ENCODE data around the gene NOVA2. TPM values are rescaled to one million over a fixed set of nuclear protein-coding genes. Genes with fewer than 3 reads are reported as not detected.

The NOVA2 gene
- 10 to 100 TPM in 1 of 7 donors, 1 to 10 TPM in 6; 1.8 to 12.5 (median 5.4) TPM for total RNA-seq
- under 1 TPM; 0.42 to 0.77 (median 0.50) TPM for polyA plus RNA-seq
- long read RNA-seq, donor 1: 0 reads
- long read RNA-seq, donor 2, full-length matches to known transcripts: 1 of 1 reads
- long read RNA-seq, donor 2, partial matches to known transcripts: 0 of 1 reads
- long read RNA-seq, donor 2, other reads (novel, unspliced or antisense): 0 of 1 reads

DNA sequence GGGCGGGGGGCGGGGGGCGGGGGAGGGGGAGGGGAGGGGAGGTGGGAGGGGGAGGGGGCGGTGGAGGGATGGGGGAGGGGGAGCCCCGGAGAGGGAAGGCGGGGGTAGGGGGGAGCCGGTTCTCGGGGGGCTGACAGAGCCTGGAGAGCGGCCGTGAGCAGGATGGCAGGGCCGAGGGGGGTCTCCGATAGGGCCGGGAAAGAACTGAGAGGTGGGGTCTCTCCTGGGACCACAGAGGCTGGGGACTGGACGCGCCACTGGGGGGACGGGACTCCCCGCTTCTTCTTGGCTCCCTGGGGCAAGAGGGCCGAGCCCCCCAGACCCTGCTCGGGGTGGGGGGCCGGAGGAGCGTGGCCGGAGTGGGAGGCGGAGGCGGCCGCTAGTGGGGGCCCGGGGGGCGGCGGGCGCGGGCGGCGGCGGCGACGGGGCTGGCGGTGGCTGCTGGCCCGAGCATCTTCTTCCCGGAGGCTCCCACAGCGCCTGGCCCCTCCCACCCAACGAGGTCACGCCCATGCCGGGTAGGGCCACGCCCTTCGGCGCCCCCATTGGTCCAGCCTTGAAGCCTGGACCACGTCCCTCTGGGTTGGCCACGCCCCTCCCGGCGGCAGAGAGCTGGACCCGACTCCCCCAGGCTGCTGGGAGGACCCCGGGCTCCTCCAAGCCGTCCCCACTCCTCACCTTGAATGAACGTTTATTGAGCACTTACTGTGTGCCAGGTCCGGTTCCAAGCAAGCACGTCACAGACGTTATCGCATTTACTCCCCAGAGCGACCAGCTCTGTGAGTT, at the start of gene NOVA2:
NOVA2 (minus strand) TSS at position 313 of the 786 bp plus-strand sequence. CDS start 514 bp downstream, outside the sequence.
- 6 to 12% (median 7%) methylated on average over 28 to 54 of the region's 58 CpGs for WGBS, 5 donors
- H3K27me3 ChIP-seq (replicated peaks in 1 of 7): peaks cover 0 to 85% (median 42%) of the 10 kb centered on the region in 7 donors
- intact Hi-C loops (cut with DNase I; ENCODE audit: low total_unique reads): no loop called here
- peak within 1 kb of the TSS; percentile 21 to 70 (median 28) for H3K4me3 ChIP-seq
- H3K27ac ChIP-seq: peak within 1 kb of the TSS in 2 of 8 donors; percentile 43 to 48
- TF ChIP-seq POLR2AphosphoS5 (IDR thresholded peaks at IDR 0.05) (peak in 1 of 3 donors; percentile 53), POLR2A (IDR thresholded peaks at IDR 0.05) (no peak)
- no peaks in the 10 kb centered on the region for H3K9me3 ChIP-seq
- DNase-seq: peak; percentile 83
- peaks cover 6 to 40% (median 28%) of the 10 kb centered on the region in 6 donors for H3K4me1 ChIP-seq
- H3K36me3 ChIP-seq: no peaks in the 10 kb centered on the region

GRCh38 chr19:46023311-46023779, 49.7 kb upstream of the NOVA2 start:
- TF ChIP-seq POLR2AphosphoS5 (IDR thresholded peaks at IDR 0.05) (no peak), CTCF (IDR thresholded peaks at IDR 0.05 in 8 of 11, conservative IDR thresholded peaks at IDR 0.05 in 3 of 11) (no peak), POLR2A (IDR thresholded peaks at IDR 0.05) (no peak)
- peaks cover 2 to 68% (median 21%) of the 10 kb centered on the region in 7 donors for H3K27me3 ChIP-seq (replicated peaks in 1 of 7)
- peaks cover 0 to 40% (median 4%) of the 10 kb centered on the region in 6 donors for H3K4me1 ChIP-seq
- intact Hi-C loops (cut with DNase I; ENCODE audit: low total_unique reads): no loop called here
- H3K4me3 ChIP-seq: peak overlapping the region in 5 of 8 donors; percentile 21 to 52 (median 32)
- no peak for DNase-seq
- no peaks in the 10 kb centered on the region for H3K9me3 ChIP-seq
- WGBS, 5 donors: 36 to 62% (median 47%) methylated on average over 9 to 11 of the region's 11 CpGs
- H3K27ac ChIP-seq: peak overlapping the region in 7 of 8 donors; percentile 61 to 93 (median 86)
- H3K36me3 ChIP-seq: peaks cover 0 to 14% (median under 1%) of the 10 kb centered on the region in 6 donors

GRCh38 chr19:46022431-46023310, 49.0 kb upstream of the NOVA2 start, which contains the start of gene PGLYRP1:
PGLYRP1 (minus strand) TSS chr19:46023053; CDS start chr19:46023021, 32 bp downstream.
- no peaks in the 10 kb centered on the region for H3K9me3 ChIP-seq
- peak within 1 kb of the TSS in 6 of 8 donors; percentile 13 to 52 (median 29) for H3K4me3 ChIP-seq
- H3K27ac ChIP-seq: peak within 1 kb of the TSS in 7 of 8 donors; percentile 61 to 93 (median 86)
- 24 to 48% (median 25%) methylated on average over 20 to 47 of the region's 47 CpGs for WGBS, 5 donors
- intact Hi-C loops (cut with DNase I; ENCODE audit: low total_unique reads): no loop called here
- peaks cover 0 to 20% (median 2%) of the 10 kb centered on the region in 6 donors for H3K36me3 ChIP-seq
- H3K4me1 ChIP-seq: peaks cover 0 to 36% (median 4%) of the 10 kb centered on the region in 6 donors
- peak; percentile 87 for DNase-seq
- TF ChIP-seq CTCF (IDR thresholded peaks at IDR 0.05 in 8 of 11, conservative IDR thresholded peaks at IDR 0.05 in 3 of 11) (peak in 1 of 11 experiments; percentile 10), POLR2AphosphoS5 (IDR thresholded peaks at IDR 0.05) (peak in 1 of 3 donors; percentile 48), POLR2A (IDR thresholded peaks at IDR 0.05) (no peak)
- H3K27me3 ChIP-seq (replicated peaks in 1 of 7): peaks cover 2 to 61% (median 21%) of the 10 kb centered on the region in 7 donors

DNA sequence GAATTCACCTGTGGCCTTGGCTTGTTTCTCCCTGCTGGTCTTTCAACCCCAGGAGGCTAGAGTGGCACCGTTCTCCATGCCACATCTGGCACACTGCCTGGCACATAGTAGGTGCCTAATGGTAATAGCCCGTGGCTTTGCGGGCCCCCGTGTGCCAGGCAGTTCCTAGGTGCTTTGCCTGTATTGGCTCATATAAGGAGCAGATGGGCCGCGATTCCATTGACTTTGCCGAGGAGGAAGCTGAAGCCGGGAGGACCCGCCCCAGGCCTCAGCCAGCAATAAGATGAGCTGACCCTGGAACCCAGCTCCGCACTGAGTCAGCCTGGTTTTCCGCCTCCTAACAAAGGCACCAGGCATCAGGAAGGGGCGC, 48.4 kb upstream of the NOVA2 start:
- no peak for DNase-seq
- TF ChIP-seq POLR2A (IDR thresholded peaks at IDR 0.05) (no peak), CTCF (IDR thresholded peaks at IDR 0.05 in 8 of 11, conservative IDR thresholded peaks at IDR 0.05 in 3 of 11) (no peak), POLR2AphosphoS5 (IDR thresholded peaks at IDR 0.05) (no peak)
- intact Hi-C loops (cut with DNase I; ENCODE audit: low total_unique reads): no loop called here
- Histone ChIP-seq H3K36me3 (peaks cover 0 to 20% (median 2%) of the 10 kb centered on the region in 6 donors), H3K9me3 (no peaks in the 10 kb centered on the region), H3K4me1 (peaks cover 0 to 39% (median 7%) of the 10 kb centered on the region in 6 donors), H3K27me3 (replicated peaks in 1 of 7) (peaks cover 2 to 55% (median 21%) of the 10 kb centered on the region in 7 donors), H3K4me3 (peak overlapping the region in 5 of 8 donors; percentile 21 to 52 (median 32)), H3K27ac (peak overlapping the region in 6 of 8 donors; percentile 61 to 93 (median 86))
- 42 to 67% (median 57%) methylated on average over 10 to 12 of the region's 12 CpGs for WGBS, 5 donors
